Kidney epithelial cell (primary cell): ENCODE measurements around the gene EPHA10. TPM values are rescaled to one million over a fixed set of nuclear protein-coding genes. Genes with fewer than 3 reads are reported as not detected.

Source experiments
- DNase-seq: peaks from one replicate; pipeline ENCODE4 v3.0.0-alpha.2; 2010; ENCODE audit warnings: low read depth
- H3K27me3 ChIP-seq: 2 replicates; pipeline ENCODE4 v1.6.0; 2011; ENCODE audit warnings: low read length; ENCODE audit not compliant: control insufficient read depth, insufficient read depth
- H3K36me3 ChIP-seq: 2 replicates; pipeline ENCODE4 v1.5.1; 2011; ENCODE audit warnings: low read length; ENCODE audit not compliant: control insufficient read depth, insufficient read depth
- H3K4me3 ChIP-seq: 2 replicates; pipeline ENCODE4 v1.5.1; 2011; ENCODE audit warnings: low read depth, mild to moderate bottlenecking, control low read depth, low read length
- CTCF ChIP-seq: IDR thresholded peaks from 2 replicates; pipeline ENCODE4 v1.5.1; 2011; ENCODE audit warnings: mild to moderate bottlenecking, moderate library complexity, low read length, control low read depth, inconsistent platforms; ENCODE audit not compliant: insufficient read depth, poor library complexity, severe bottlenecking
- total RNA-seq: library from RNA; depleted of rRNA; stranded (reverse); fragments of >200 nt; gene quantifications from 2 replicates; pipeline ENCODE4 v1.2.3, GENCODE V29; 2015

The EPHA10 gene
- total RNA-seq, 1 donor from 2014 or later, result 0.13 TPM

GRCh38 chr1:37726751-37727585, 38.0 kb downstream of the EPHA10 start:
- Histone ChIP-seq H3K27me3 (peaks cover 13% of the 10 kb centered on the region), H3K36me3 (no peaks in the 10 kb centered on the region), H3K4me3 (no peak overlapping the region)
- TF ChIP-seq CTCF, result no peak
- DNase-seq, result no peak

DNA sequence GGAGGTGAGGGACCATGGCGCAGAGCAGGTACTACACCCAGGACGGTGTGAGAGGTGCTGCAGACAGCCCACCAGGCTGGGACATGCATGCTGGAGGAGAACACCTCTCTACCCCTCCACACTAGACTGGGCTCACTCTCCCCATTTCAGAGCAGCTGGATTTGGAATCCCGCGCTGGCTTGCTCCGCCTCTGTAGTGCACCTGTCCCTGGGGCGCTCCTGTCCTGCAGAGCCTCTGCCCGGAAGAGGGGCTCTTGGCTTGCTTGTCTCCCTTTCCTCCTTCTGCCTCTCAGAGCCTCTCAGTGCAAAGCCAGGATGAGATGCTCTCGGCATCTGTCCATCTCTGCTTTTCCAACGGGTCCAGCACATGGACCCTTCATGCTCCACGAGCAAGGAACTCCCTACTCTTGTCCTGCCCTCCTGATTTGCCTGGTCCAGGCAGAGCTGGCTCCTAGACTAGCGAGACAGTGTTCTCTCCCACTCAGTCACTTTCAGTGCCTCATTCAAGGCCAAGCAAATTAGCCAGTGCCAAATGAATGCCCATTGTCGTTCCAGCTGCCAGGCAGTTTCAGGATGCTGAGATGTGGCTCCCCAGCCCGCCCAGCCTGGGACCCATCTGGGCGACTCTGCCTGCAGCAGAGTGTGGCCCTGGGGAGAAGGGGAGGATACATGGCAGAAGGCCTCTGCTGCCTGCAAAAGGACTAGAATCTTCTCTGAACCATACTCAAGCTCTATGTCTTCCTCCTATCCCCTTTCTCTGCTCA, 38.9 kb downstream of the EPHA10 start:
- no peak for DNase-seq
- Histone ChIP-seq H3K27me3 (peaks cover 15% of the 10 kb centered on the region), H3K36me3 (no peaks in the 10 kb centered on the region), H3K4me3 (no peak overlapping the region)
- TF ChIP-seq CTCF, result no peak

DNA sequence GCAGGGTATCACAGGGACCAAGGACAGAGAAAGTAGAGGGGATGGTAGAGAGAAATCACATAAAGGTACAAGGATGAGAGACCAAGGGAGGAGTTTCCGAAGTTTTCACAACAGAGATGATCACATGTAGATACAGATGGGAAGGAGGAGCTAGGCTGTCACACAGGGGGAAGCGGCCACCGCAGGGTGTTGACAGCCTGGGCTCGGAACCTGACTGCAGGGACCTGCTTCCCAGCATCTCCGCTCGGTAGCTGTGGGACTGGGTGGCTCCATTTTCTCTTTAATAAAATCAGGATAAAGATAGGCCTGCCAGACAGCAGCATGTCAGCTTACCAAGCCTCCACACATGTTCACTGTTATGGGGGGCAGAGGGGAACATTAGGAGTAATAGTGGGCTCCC, 40.3 kb downstream of the EPHA10 start:
- Histone ChIP-seq H3K4me3 (no peak overlapping the region), H3K36me3 (no peaks in the 10 kb centered on the region), H3K27me3 (peaks cover 14% of the 10 kb centered on the region)
- DNase-seq, result no peak
- no peak for TF ChIP-seq CTCF

- DNase-seq, result no peak
- no peak for TF ChIP-seq CTCF
- no peaks in the 10 kb centered on the region for H3K36me3 ChIP-seq
- H3K4me3 ChIP-seq, result no peak overlapping the region
- H3K27me3 ChIP-seq, result peaks cover 14% of the 10 kb centered on the region
These were observed 41.4 kb downstream of the EPHA10 start for GRCh38 chr1:37723390-37724078.

GRCh38 chr1:37723072-37723389, 41.9 kb downstream of the EPHA10 start:
- Histone ChIP-seq H3K36me3 (no peaks in the 10 kb centered on the region), H3K27me3 (peaks cover 14% of the 10 kb centered on the region), H3K4me3 (no peak overlapping the region)
- no peak for DNase-seq
- no peak for TF ChIP-seq CTCF
